H1 (cell line): ENCODE data around the gene S100A8. TPM values are rescaled to one million over a fixed set of nuclear protein-coding genes. Genes with fewer than 3 reads are reported as not detected.

Experiments used
- CTCF ChIA-PET: fragments of 300-600 bp; sonication (Branson Sonifier 250); formaldehyde crosslinking; loops from one replicate; lab custom pipeline; 2021; ENCODE audit not compliant: partially characterized antibody; lab: Charles Lee
- POLR2A ChIA-PET: fragments of 300-600 bp; sonication (Branson Sonifier 250); formaldehyde crosslinking; loops from one replicate; lab custom pipeline; 2021; ENCODE audit warnings: inconsistent platforms; ENCODE audit not compliant: partially characterized antibody; lab: Charles Lee
- DNase-seq, 2 experiments: peaks; one replicate each; pipeline versions ENCODE4 v3.0.0 to v3.0.0-alpha.2; 2010 to 2022; ENCODE audit warnings: low spot score in 2 of 2, low read depth in 1 of 2, mixed read lengths in 1 of 2
- FAIRE-seq: peaks from 2 replicates; lab custom pipeline; 2011; peaks lifted over from hg19 to GRCh38; lab: Jason Lieb, UNC
- H2AFZ ChIP-seq: 2 replicates; pipeline ENCODE4 v1.8.1; 2012; ENCODE audit warnings: low read length, inconsistent platforms
- H2AK5ac ChIP-seq: 2 replicates; pipeline ENCODE4 v1.6.1; 2013; ENCODE audit warnings: low read depth, low read length
- H2BK120ac ChIP-seq: replicated peaks from 2 replicates; pipeline ENCODE3; 2013; ENCODE audit warnings: low read depth, low read length, inconsistent platforms
- H2BK12ac ChIP-seq: 2 replicates; pipeline ENCODE4 v1.6.1; 2013; ENCODE audit warnings: low read depth, low read length
- H2BK15ac ChIP-seq: 2 replicates; pipeline ENCODE4 v1.6.1; 2013; ENCODE audit warnings: low read length
- H2BK20ac ChIP-seq: 2 replicates; pipeline ENCODE4 v1.6.1; 2013; ENCODE audit warnings: low read length
- H2BK5ac ChIP-seq: 2 replicates; pipeline ENCODE4 v1.6.1; 2013; ENCODE audit warnings: low read depth, low read length
- H3K14ac ChIP-seq: 2 replicates; pipeline ENCODE4 v1.6.1; 2013; ENCODE audit warnings: inconsistent platforms; ENCODE audit not compliant: insufficient read length
- H3K18ac ChIP-seq: 2 replicates; pipeline ENCODE4 v1.6.1; 2013; ENCODE audit warnings: low read length; ENCODE audit errors: extremely low read depth
- H3K23ac ChIP-seq: 2 replicates; pipeline ENCODE4 v1.6.1; 2013; ENCODE audit warnings: inconsistent platforms; ENCODE audit not compliant: insufficient read length
- H3K23me2 ChIP-seq: 2 replicates; pipeline ENCODE4 v1.6.1; 2013; ENCODE audit warnings: low read depth, low read length
- H3K27ac ChIP-seq: 2 replicates; pipeline ENCODE4 v1.6.1; 2011; ENCODE audit warnings: low read depth, low read length, inconsistent platforms
- H3K27me3 ChIP-seq, 4 experiments: replicated peaks in 1 of 4; 1 replicate in 1 of 4; 2 replicates in 3 of 4; pipeline versions ENCODE4 v1.6.1 to v1.8.1; 2011 to 2013; ENCODE audit warnings: low read length in 3 of 4, mild to moderate bottlenecking in 3 of 4, inconsistent platforms in 2 of 4, mixed read lengths in 2 of 4, moderate library complexity in 1 of 4; ENCODE audit not compliant: control insufficient read depth in 3 of 4, insufficient read depth in 3 of 4; ENCODE audit errors: extremely low read depth in 1 of 4
- H3K36me3 ChIP-seq, 4 experiments: 2 replicates each; pipeline versions ENCODE4 v1.6.1 to v1.8.1; 2011 to 2013; ENCODE audit warnings: mild to moderate bottlenecking in 4 of 4, low read length in 3 of 4, moderate library complexity in 2 of 4, control low read depth in 1 of 4, inconsistent platforms in 1 of 4; ENCODE audit not compliant: insufficient read depth in 4 of 4, control insufficient read depth in 2 of 4
- H3K4ac ChIP-seq: replicated peaks from 2 replicates; pipeline ENCODE3; 2013; ENCODE audit warnings: low read length, low read depth, mixed read lengths, inconsistent platforms; ENCODE audit not compliant: insufficient read length
- H3K4me1 ChIP-seq, 4 experiments: replicated peaks in 1 of 4; 1 replicate in 1 of 4; 2 replicates in 3 of 4; pipeline versions ENCODE4 v1.6.1 to v1.8.1; 2011 to 2013; ENCODE audit warnings: low read length in 3 of 4, inconsistent platforms in 2 of 4, mixed read lengths in 1 of 4; ENCODE audit not compliant: insufficient read depth in 4 of 4, control insufficient read depth in 3 of 4
- H3K4me2 ChIP-seq, 2 experiments: 2 replicates each; pipeline versions ENCODE4 v1.6.1 to v1.8.1; 2011 to 2013; ENCODE audit warnings: low read depth in 2 of 2, low read length in 2 of 2, control low read depth in 1 of 2, inconsistent platforms in 1 of 2, mild to moderate bottlenecking in 1 of 2; ENCODE audit not compliant: insufficient read depth in 1 of 2
- H3K4me3 ChIP-seq, 4 experiments: fragments of 200-600, 300-600 bp in 1 of 4; sonication (generic), shearing (Covaris generic), sonication (Bioruptor Twin) in 1 of 4; 2 replicates each; pipeline versions ENCODE4 v1.5.1 to v1.8.1; 2011 to 2016; ENCODE audit warnings: low read length in 4 of 4, low read depth in 3 of 4, control low read depth in 2 of 4, inconsistent platforms in 2 of 4, mild to moderate bottlenecking in 2 of 4, mixed read lengths in 1 of 4, moderate library complexity in 1 of 4; ENCODE audit not compliant: insufficient read depth in 2 of 4; ENCODE audit errors: extremely low read depth in 1 of 4
- H3K56ac ChIP-seq: replicated peaks from 2 replicates; pipeline ENCODE3; 2013; ENCODE audit warnings: low read depth, mild to moderate bottlenecking, mixed read lengths, low read length, inconsistent platforms; ENCODE audit not compliant: insufficient read length
- H3K79me1 ChIP-seq: 2 replicates; pipeline ENCODE4 v1.6.1; 2013; ENCODE audit warnings: low read depth, low read length, control low read depth
- H3K79me2 ChIP-seq, 2 experiments: 2 replicates each; pipeline versions ENCODE4 v1.6.1 to v1.8.1; 2012 to 2013; ENCODE audit warnings: low read length in 2 of 2, mild to moderate bottlenecking in 2 of 2, inconsistent platforms in 1 of 2; ENCODE audit not compliant: insufficient read depth in 2 of 2, control insufficient read depth in 1 of 2
- H3K9ac ChIP-seq, 4 experiments: replicated peaks in 1 of 4; 1 replicate in 1 of 4; 2 replicates in 3 of 4; pipeline versions ENCODE4 v1.6.1 to v1.8.1; 2011 to 2013; ENCODE audit warnings: low read depth in 3 of 4, low read length in 3 of 4, control low read depth in 2 of 4, mild to moderate bottlenecking in 2 of 4, moderate library complexity in 2 of 4, inconsistent platforms in 1 of 4; ENCODE audit errors: extremely low read depth in 1 of 4
- H3K9me3 ChIP-seq, 2 experiments: 2 replicates each; pipeline versions ENCODE4 v1.6.1 to v1.8.1; 2012 to 2013; ENCODE audit warnings: mild to moderate bottlenecking in 2 of 2, moderate library complexity in 2 of 2, control low read depth in 1 of 2, inconsistent platforms in 1 of 2, low read depth in 1 of 2, low read length in 1 of 2, mixed read lengths in 1 of 2; ENCODE audit not compliant: insufficient read depth in 2 of 2
- H4K20me1 ChIP-seq, 2 experiments: replicated peaks in 1 of 2; 2 replicates each; pipeline versions ENCODE3 to v1.8.1; 2011 to 2013; ENCODE audit warnings: inconsistent platforms in 2 of 2, low read length in 2 of 2, mild to moderate bottlenecking in 1 of 2; ENCODE audit not compliant: insufficient read depth in 2 of 2, control insufficient read depth in 1 of 2
- H4K5ac ChIP-seq: 2 replicates; pipeline ENCODE4 v1.6.1; 2013; ENCODE audit warnings: low read length, low read depth, mixed read lengths, inconsistent platforms; ENCODE audit not compliant: insufficient read length
- H4K8ac ChIP-seq: 2 replicates; pipeline ENCODE4 v1.8.0; 2013; ENCODE audit warnings: mild to moderate bottlenecking, moderate library complexity, low read length, inconsistent platforms; ENCODE audit not compliant: insufficient read depth; ENCODE audit errors: extremely low read depth
- H4K91ac ChIP-seq: replicated peaks from 2 replicates; pipeline ENCODE3; 2013; ENCODE audit warnings: low read length, mixed read lengths, inconsistent platforms; ENCODE audit not compliant: insufficient read length
- ASH2L ChIP-seq: fragments of 200-600, 300-600 bp; sonication (generic); IDR thresholded peaks from one replicate; pipeline ENCODE4 v1.7.1; 2017; ENCODE audit warnings: low read length
- BCL11A ChIP-seq, 2 experiments: IDR thresholded peaks; one replicate each; pipeline ENCODE4 v1.6.1; 2011; ENCODE audit warnings: low read depth in 2 of 2, low read length in 2 of 2, mild to moderate bottlenecking in 2 of 2
- CBX5 ChIP-seq: fragments of 300-800, 300-1000 bp; sonication (generic); IDR thresholded peaks from 2 replicates; pipeline ENCODE4 v1.7.1; 2016; ENCODE audit warnings: antibody characterized with exemption, low read length, low read depth
- CBX8 ChIP-seq: fragments of 300-800, 300-1000 bp; sonication (generic); IDR thresholded peaks from 2 replicates; pipeline ENCODE4 v1.7.1; 2016; ENCODE audit warnings: low read depth, low read length, borderline replicate concordance
- EGR1 ChIP-seq: IDR thresholded peaks from 2 replicates; pipeline ENCODE4 v1.6.1; 2011; ENCODE audit warnings: low read depth, low read length, borderline replicate concordance
- EZH2 ChIP-seq: fragments of 200-600 bp; sonication (generic); IDR thresholded peaks from 2 replicates; pipeline ENCODE4 v1.7.1; 2012; ENCODE audit warnings: low read depth, mild to moderate bottlenecking, moderate library complexity, low read length, inconsistent platforms; ENCODE audit not compliant: severe bottlenecking
- FOSL1 ChIP-seq: IDR thresholded peaks from 2 replicates; pipeline ENCODE4 v1.6.1; 2011; ENCODE audit warnings: mild to moderate bottlenecking, low read depth, low read length, moderate library complexity; ENCODE audit not compliant: insufficient read depth
- KDM4A ChIP-seq: IDR thresholded peaks from one replicate; pipeline ENCODE4 v1.7.1; 2012; ENCODE audit warnings: low read depth, mild to moderate bottlenecking, moderate library complexity, low read length, inconsistent platforms; ENCODE audit not compliant: severe bottlenecking
- MAX ChIP-seq: IDR thresholded peaks from 2 replicates; pipeline ENCODE4 v1.6.1; 2012; ENCODE audit warnings: inconsistent platforms
- SIN3A ChIP-seq, 2 experiments: IDR thresholded peaks in 1 of 2; conservative IDR thresholded peaks in 1 of 2; 2 replicates each; pipeline ENCODE4 v1.6.1; 2011 to 2012; ENCODE audit warnings: low read length in 2 of 2, improper control_type of control experiment in 1 of 2, low read depth in 1 of 2, mild to moderate bottlenecking in 1 of 2
- SIRT6 ChIP-seq: IDR thresholded peaks from one replicate; pipeline ENCODE4 v1.7.1; 2012; ENCODE audit warnings: low read length, inconsistent platforms
- SP2 ChIP-seq: IDR thresholded peaks from 2 replicates; pipeline ENCODE4 v1.6.1; 2012; ENCODE audit warnings: mild to moderate bottlenecking, low read length, inconsistent platforms
- SRF ChIP-seq: IDR thresholded peaks from 2 replicates; pipeline ENCODE4 v1.6.1; 2011; ENCODE audit warnings: mild to moderate bottlenecking, low read depth, low read length, moderate library complexity
- WGBS, 2 experiments: shearing (Covaris generic) in 1 of 2; methylation state at CpG; one replicate each; pipeline versions ENCODE4 v1.1.6 to v1.1.7; 2013 to 2015; ENCODE audit warnings: low lambda C conversion rate in 2 of 2, mixed read lengths in 2 of 2, inconsistent platforms in 1 of 2, low coverage in 1 of 2, missing lambda C conversion rate in 1 of 2; ENCODE audit not compliant: insufficient replicate concordance in 2 of 2, insufficient coverage in 1 of 2, insufficient read length in 1 of 2; ENCODE audit errors: extremely low coverage in 1 of 2, missing lambda C conversion rate in 1 of 2; 5-methylcytosine and 5-hydroxymethylcytosine counted together
- polyA plus RNA-seq, 7 experiments: library from polyadenylated mRNA; depleted of rRNA in 3 of 7; stranded (reverse) in 5 of 7; unstranded in 2 of 7; fragments of >200 nt in 5 of 7; fragments of 200-250 nt in 2 of 7; gene quantifications; 1 replicate in 5 of 7; 2 replicates in 1 of 7; 4 replicates in 1 of 7; pipeline versions ENCODE4 v1.2.1 to v1.2.3, GENCODE V29; 2011 to 2013; ENCODE audit warnings: missing spikeins in 2 of 7, mixed read lengths in 2 of 7
- total RNA-seq: library from RNA; stranded (reverse); fragmentation: NEBNext Ultra II Directional; extraction: Animal tissue kit (Norgen Biotek cat#: 25700); gene quantifications from 2 replicates; pipeline ENCODE4 v1.2.1, GENCODE V29; 2021

The S100A8 gene
- total and polyA plus RNA-seq, 2 of the 8 experiments (the other 6 are each of a cell fraction or from before 2014, with no cell fraction given), result not detected

- Histone ChIP-seq H4K8ac (no peak overlapping the region), H4K5ac (no peak overlapping the region), H3K9me3 (no peaks in the 10 kb centered on the region), H3K4me3 (no peak overlapping the region), H2BK15ac (no peak overlapping the region), H3K9ac (no peak overlapping the region), H2AFZ (no peak overlapping the region), H2BK120ac (no peak overlapping the region), H3K14ac (no peak overlapping the region), H2BK12ac (no peak overlapping the region), H2AK5ac (no peak overlapping the region), H2BK20ac (no peak overlapping the region), H4K91ac (no peak overlapping the region), H3K18ac (no peak overlapping the region), H3K23me2 (no peaks in the 10 kb centered on the region), H3K79me2 (no peaks in the 10 kb centered on the region), H3K27me3 (no peaks in the 10 kb centered on the region), H3K4me2 (no peak overlapping the region), H3K79me1 (no peaks in the 10 kb centered on the region), H3K4ac (no peak overlapping the region), H3K4me1 (no peaks in the 10 kb centered on the region; a peak in 1 of 7 replicates), H3K27ac (no peak overlapping the region), H4K20me1 (no peaks in the 10 kb centered on the region), H2BK5ac (no peak overlapping the region; the same call in 1 of the 2 replicates), H3K23ac (no peak overlapping the region), H3K36me3 (no peaks in the 10 kb centered on the region), H3K56ac (no peak overlapping the region)
- DNase-seq (no peak), FAIRE-seq (no peak)
- POLR2A ChIA-PET, result interaction anchor here (0.7 to 1.0 kb wide), 3 partner anchors 148 to 307 kb away, joined by 3 to 4 read pairs (median 3); partner anchors contain the start of gene S100A13
- WGBS, 2 experiments, result 87% methylated on average over 8 of the region's 8 CpGs; no CpG with 5 or more reads in 1 of the 2 experiments
- CTCF ChIA-PET, result interaction anchor here (0.6 to 8.5 kb wide), 70 partner anchors 8 to 1479 kb away, joined by 3 to 360 read pairs (median 4); partner anchors contain the start of genes PGLYRP3, S100A1, S100A13 and S100A4
- TF ChIP-seq BCL11A (IDR thresholded peaks at IDR 0.05; ENCODE audit: low read depth in 2 of 2, low read length in 2 of 2) (no peak), SP2 (no peak), CBX5 (no peak), EZH2 (no peak), EGR1 (no peak), KDM4A (no peak), SRF (no peak), CBX8 (no peak), FOSL1 (no peak), MAX (no peak), SIRT6 (no peak), ASH2L (no peak), SIN3A (conservative IDR thresholded peaks at IDR 0.05 in 1 of 2, IDR thresholded peaks at IDR 0.05 in 1 of 2; ENCODE audit: low read depth in 1 of 2, low read length in 2 of 2) (no peak)
Measured at GRCh38 chr1:153354515-153355193, 36.2 kb downstream of the S100A8 start.
